Brain microvascular endothelial cell (primary cell): ENCODE results near the gene HSPA1L.

Experiments used
- DNase-seq: peaks from one replicate; pipeline ENCODE4 v3.0.0-alpha.2; 2020
- H3K27ac ChIP-seq: fragments of 250-450 bp; sonication (Bioruptor Pico); 2 replicates; pipeline ENCODE4 v1.5.1; 2020; ENCODE audit warnings: mild to moderate bottlenecking, moderate library complexity
- H3K27me3 ChIP-seq: fragments of 250-450 bp; sonication (Bioruptor Pico); replicated peaks from 2 replicates; pipeline ENCODE4 v1.5.1; 2020; ENCODE audit warnings: mild to moderate bottlenecking
- H3K36me3 ChIP-seq: fragments of 250-450 bp; sonication (Bioruptor Pico); replicated peaks from 2 replicates; pipeline ENCODE4 v1.5.1; 2020; ENCODE audit warnings: mild to moderate bottlenecking
- H3K4me3 ChIP-seq: 2 replicates; pipeline ENCODE4 v1.5.1; 2011; ENCODE audit warnings: low read depth, mild to moderate bottlenecking, control low read depth, low read length, moderate library complexity
- CTCF ChIP-seq: IDR thresholded peaks from 2 replicates; pipeline ENCODE4 v1.5.1; 2011; ENCODE audit warnings: low read depth, mild to moderate bottlenecking, moderate library complexity, low read length, control low read depth, inconsistent platforms; ENCODE audit errors: missing control alignments
- in situ Hi-C: cut with HindIII; loops from 2 replicates; pipeline ENCODE4 v1.10.0; 2017; ENCODE audit warnings: low sequenced_read_pairs, low pct_ligation_motif_present

Gene HSPA1L

GRCh38 chr6:31775633-31776484, 39.2 kb downstream of the HSPA1L start:
- no peak for TF ChIP-seq CTCF
- in situ Hi-C loops = no loop called here
- H3K4me3 ChIP-seq = no peak overlapping the region
- peaks cover 35% of the 10 kb centered on the region for H3K36me3 ChIP-seq
- no peaks in the 10 kb centered on the region for H3K27me3 ChIP-seq
- no peak for DNase-seq
- no peak overlapping the region for H3K27ac ChIP-seq

GRCh38 chr6:31775184-31775583, 39.9 kb downstream of the HSPA1L start:
- no peak for TF ChIP-seq CTCF
- no peak for DNase-seq

GRCh38 chr6:31771992-31772358, 43.1 kb downstream of the HSPA1L start:
- H3K36me3 ChIP-seq = no peaks in the 10 kb centered on the region
- in situ Hi-C loops = no loop called here
- H3K27ac ChIP-seq = no peak overlapping the region
- no peak for DNase-seq
- H3K27me3 ChIP-seq = no peaks in the 10 kb centered on the region
- no peak for TF ChIP-seq CTCF
- H3K4me3 ChIP-seq = no peak overlapping the region

More at GRCh38 chr6:31775184-31775583, 39.9 kb downstream of the HSPA1L start:
- Histone ChIP-seq H3K4me3 (no peak overlapping the region), H3K36me3 (peaks cover 28% of the 10 kb centered on the region), H3K27ac (no peak overlapping the region), H3K27me3 (no peaks in the 10 kb centered on the region)
- in situ Hi-C loops = no loop called here

GRCh38 chr6:31770860-31771259, 44.2 kb downstream of the HSPA1L start:
- Histone ChIP-seq H3K4me3 (no peak overlapping the region), H3K27me3 (no peaks in the 10 kb centered on the region), H3K27ac (no peak overlapping the region), H3K36me3 (no peaks in the 10 kb centered on the region)
- no peak for DNase-seq
- in situ Hi-C loops = no loop called here
- no peak for TF ChIP-seq CTCF

GRCh38 chr6:31769684-31770371, 45.3 kb downstream of the HSPA1L start:
- no peak overlapping the region for H3K4me3 ChIP-seq
- DNase-seq = peak; percentile 55
- H3K27ac ChIP-seq = no peak overlapping the region
- in situ Hi-C loops = no loop called here
- no peaks in the 10 kb centered on the region for H3K27me3 ChIP-seq
- no peaks in the 10 kb centered on the region for H3K36me3 ChIP-seq
- peak; percentile 88 for TF ChIP-seq CTCF
